Measurements from ENCODE around the gene PIGM.

The PIGM gene

DNA sequence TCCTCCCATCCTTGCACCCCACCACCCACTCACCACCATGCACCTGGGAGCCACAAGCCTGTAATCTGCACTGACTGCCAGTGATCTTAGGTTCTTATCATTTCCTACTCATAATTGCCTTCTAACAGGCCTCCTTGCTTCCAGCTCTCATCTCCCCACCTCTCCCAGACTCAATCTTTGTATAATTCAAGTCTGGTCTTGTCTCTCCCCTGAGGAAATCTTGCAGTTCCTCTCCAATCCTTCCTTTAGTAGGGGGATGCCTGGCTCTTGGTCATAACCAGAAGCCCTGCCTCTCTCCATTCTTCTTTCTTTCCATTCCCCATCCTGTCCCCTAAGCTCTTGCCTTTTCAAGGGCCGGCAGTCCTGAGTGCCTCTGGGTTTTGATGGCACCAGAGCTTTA lies 27.8 kb downstream of the PIGM start:
- no peak overlapping the region for H3K4me3 ChIP-seq (ENCODE audit: low read depth, low read length)
- no peak for DNase-seq (ENCODE audit: low read depth)
- TF ChIP-seq, protein P1, sequence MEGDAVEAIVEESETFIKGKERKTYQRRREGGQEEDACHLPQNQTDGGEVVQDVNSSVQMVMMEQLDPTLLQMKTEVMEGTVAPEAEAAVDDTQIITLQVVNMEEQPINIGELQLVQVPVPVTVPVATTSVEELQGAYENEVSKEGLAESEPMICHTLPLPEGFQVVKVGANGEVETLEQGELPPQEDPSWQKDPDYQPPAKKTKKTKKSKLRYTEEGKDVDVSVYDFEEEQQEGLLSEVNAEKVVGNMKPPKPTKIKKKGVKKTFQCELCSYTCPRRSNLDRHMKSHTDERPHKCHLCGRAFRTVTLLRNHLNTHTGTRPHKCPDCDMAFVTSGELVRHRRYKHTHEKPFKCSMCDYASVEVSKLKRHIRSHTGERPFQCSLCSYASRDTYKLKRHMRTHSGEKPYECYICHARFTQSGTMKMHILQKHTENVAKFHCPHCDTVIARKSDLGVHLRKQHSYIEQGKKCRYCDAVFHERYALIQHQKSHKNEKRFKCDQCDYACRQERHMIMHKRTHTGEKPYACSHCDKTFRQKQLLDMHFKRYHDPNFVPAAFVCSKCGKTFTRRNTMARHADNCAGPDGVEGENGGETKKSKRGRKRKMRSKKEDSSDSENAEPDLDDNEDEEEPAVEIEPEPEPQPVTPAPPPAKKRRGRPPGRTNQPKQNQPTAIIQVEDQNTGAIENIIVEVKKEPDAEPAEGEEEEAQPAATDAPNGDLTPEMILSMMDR (IDR thresholded peaks at IDR 0.05; ENCODE audit: low read depth, low read length, missing control alignments) = no peak

DNA sequence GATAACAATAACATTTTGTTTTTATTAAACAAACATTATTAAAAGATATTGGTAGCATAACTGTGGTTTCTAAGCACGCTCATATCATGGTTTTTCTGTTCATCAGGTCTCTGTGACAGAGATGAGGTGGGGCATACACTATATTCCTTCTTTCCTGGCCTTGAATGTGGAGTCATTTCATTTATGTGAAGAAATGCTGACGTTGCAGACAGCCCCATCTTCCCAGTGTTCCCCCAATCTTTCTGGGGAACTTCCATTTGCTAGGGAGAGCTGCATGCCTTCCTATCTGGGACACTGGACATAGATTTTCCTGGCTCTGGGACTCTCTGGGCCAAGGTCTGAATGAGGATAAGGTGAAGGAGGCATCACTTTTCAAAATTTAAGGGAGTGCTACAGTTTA lies 30.4 kb downstream of the PIGM start:
- DNase-seq (ENCODE audit: low read depth) = no peak
- TF ChIP-seq, protein P1 (IDR thresholded peaks at IDR 0.05; ENCODE audit: low read depth, low read length, missing control alignments) = no peak
- H3K4me3 ChIP-seq (ENCODE audit: low read depth, low read length) = no peak overlapping the region

DNA sequence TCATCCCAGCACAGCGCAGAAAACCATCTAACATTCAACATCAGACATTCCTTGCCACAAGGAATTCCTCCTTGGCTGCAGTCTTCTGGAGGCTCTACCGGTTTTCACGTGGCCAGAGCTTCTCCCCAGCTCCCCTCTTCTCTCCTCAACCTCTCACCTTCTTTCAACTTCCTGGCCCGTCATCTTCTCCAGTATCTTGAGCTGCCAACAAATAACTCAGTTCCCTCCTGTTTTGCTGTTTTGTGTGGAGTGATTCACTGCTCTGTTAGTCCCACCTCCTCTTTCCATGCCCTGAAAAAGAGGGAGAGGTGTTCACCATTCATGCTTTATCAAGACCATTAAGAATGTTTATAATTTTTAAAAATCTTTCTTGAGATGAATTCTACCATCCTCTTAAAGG lies 32.6 kb downstream of the PIGM start:
- no peak for DNase-seq (ENCODE audit: low read depth)
- H3K4me3 ChIP-seq (ENCODE audit: low read depth, low read length) = no peak overlapping the region
- TF ChIP-seq, protein P1 (IDR thresholded peaks at IDR 0.05; ENCODE audit: low read depth, low read length, missing control alignments) = no peak

DNA sequence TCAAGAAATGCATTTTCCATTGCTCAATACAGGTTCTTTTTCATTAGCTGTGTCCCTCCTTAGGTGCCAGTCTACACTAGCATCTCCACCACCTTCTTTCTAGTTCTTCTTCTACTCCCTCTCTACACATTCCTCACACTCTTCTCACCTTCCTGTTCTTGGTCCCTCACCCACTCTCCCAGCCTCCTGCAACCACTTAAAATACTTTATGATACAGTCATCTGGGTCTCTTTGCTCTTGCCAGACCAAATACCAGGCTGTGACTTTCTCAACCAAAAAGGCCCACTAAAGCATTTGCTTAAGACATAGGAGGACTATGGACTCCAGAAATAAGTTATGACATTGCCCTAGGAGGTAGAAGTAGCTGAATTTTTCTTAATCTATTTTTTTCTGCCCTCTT lies 35.1 kb downstream of the PIGM start:
- TF ChIP-seq, protein P1 (IDR thresholded peaks at IDR 0.05; ENCODE audit: low read depth, low read length, missing control alignments) = no peak
- H3K4me3 ChIP-seq (ENCODE audit: low read depth, low read length) = no peak overlapping the region
- no peak for DNase-seq (ENCODE audit: low read depth)

DNA sequence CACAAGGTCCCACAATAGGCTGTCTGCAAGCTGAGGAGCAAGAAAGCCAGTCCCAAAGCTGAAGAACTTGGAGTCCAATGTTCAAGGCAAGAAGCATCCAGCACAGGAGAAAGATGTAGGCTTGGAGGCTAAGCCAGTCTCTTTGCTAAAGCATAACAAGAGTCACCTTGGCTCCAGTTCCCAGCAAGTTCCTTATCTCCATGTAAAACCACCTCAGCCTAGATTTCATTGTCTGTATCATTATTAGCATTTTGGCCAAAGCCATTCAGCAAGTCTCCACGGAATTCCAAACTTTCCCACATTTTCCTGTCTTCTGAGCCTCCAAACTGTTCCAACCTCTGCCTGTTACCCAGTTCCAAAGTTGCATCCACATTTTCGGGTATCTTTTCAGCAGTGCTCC lies 36.9 kb downstream of the PIGM start:
- no peak overlapping the region for H3K4me3 ChIP-seq (ENCODE audit: low read depth, low read length)
- DNase-seq (ENCODE audit: low read depth) = no peak
- TF ChIP-seq, protein P1 (IDR thresholded peaks at IDR 0.05; ENCODE audit: low read depth, low read length, missing control alignments) = no peak

DNA sequence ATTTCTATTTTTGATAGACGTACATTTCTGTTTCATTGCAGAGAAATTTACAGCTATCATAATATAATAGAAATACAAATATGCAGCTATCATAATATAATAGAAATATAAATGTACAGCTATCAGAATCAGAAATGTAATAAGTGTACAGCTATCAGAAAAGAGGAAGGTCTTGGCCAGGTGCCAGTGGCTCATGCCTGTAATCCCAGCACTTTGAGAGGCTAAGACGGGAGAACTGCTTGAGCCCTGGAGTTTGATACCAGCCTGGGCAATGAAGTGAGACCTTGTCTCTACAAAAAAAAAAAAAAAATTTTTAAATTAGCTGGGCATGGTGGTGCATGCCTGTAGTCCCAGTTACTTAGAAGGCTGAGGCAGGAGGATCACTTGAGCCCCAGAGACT lies 37.9 kb downstream of the PIGM start:
- no peak for DNase-seq (ENCODE audit: low read depth)
- no peak overlapping the region for H3K4me3 ChIP-seq (ENCODE audit: low read depth, low read length)
- TF ChIP-seq, protein P1 (IDR thresholded peaks at IDR 0.05; ENCODE audit: low read depth, low read length, missing control alignments) = no peak

DNA sequence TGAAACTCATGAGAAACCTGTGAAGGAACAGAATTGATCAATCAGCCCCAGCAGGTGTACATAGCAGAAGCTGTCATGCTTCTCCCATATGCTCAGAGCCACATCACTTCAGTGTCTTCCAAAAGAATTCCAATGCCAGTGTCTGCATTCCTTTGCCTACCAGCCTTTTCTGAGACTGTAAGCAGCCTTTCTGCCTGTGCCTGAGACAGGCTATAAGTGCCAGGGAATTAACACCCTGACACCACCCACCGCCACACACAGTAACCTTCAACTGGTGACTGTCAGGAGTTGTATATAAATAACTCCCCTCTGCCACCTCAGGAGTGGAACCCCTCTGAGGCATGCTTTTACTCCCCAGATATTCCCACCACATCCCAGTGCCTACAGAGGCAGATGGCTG lies 39.6 kb downstream of the PIGM start:
- no peak for DNase-seq (ENCODE audit: low read depth)
- H3K4me3 ChIP-seq (ENCODE audit: low read depth, low read length) = no peak overlapping the region
- TF ChIP-seq, protein P1 (IDR thresholded peaks at IDR 0.05; ENCODE audit: low read depth, low read length, missing control alignments) = no peak
